Liver (tissue), 9 donors: ENCODE results near the gene PACSIN3. TPM values are rescaled to one million over a fixed set of nuclear protein-coding genes. Genes with fewer than 3 reads are reported as not detected.
A peak's percentile ranks its signal among the peaks of the same experiment; 100 is the strongest.

Experiments used
- DNase-seq: peaks from one replicate; pipeline ENCODE4 v3.0.0-alpha.2; 2017; ENCODE audit warnings: low spot score
- H3K27ac ChIP-seq, 2 donors: one replicate each; pipeline ENCODE4 v1.7.0; 2013; ENCODE audit warnings: inconsistent platforms in 2 of 2, low read length in 2 of 2, control low read depth in 1 of 2, low read depth in 1 of 2, mild to moderate bottlenecking in 1 of 2
- H3K27me3 ChIP-seq, 4 donors: one replicate each; pipeline versions ENCODE4 v1.6.1 to v1.7.0; 2013; ENCODE audit warnings: low read length in 3 of 4, inconsistent platforms in 1 of 4, mild to moderate bottlenecking in 1 of 4, moderate library complexity in 1 of 4; ENCODE audit not compliant: control insufficient read depth in 4 of 4, insufficient read depth in 4 of 4
- H3K36me3 ChIP-seq, 4 donors: one replicate each; pipeline versions ENCODE4 v1.6.1 to v1.7.0; 2013; ENCODE audit warnings: low read length in 3 of 4, mild to moderate bottlenecking in 3 of 4, low read depth in 1 of 4, moderate library complexity in 1 of 4; ENCODE audit not compliant: control insufficient read depth in 4 of 4, insufficient read depth in 3 of 4
- H3K4me1 ChIP-seq, 4 donors: one replicate each; pipeline versions ENCODE4 v1.6.1 to v1.7.0; 2013; ENCODE audit warnings: low read length in 3 of 4, mild to moderate bottlenecking in 3 of 4, moderate library complexity in 1 of 4; ENCODE audit not compliant: control insufficient read depth in 4 of 4, insufficient read depth in 4 of 4
- H3K4me3 ChIP-seq, 3 donors: one replicate each; pipeline versions ENCODE4 v1.6.1 to v1.7.0; 2013; ENCODE audit warnings: low read length in 3 of 3, control low read depth in 1 of 3, low read depth in 1 of 3, mild to moderate bottlenecking in 1 of 3
- H3K9ac ChIP-seq, 2 donors: one replicate each; pipeline ENCODE4 v1.7.0; 2013; ENCODE audit warnings: low read length in 2 of 2, mild to moderate bottlenecking in 2 of 2, moderate library complexity in 2 of 2, control low read depth in 1 of 2, low read depth in 1 of 2
- H3K9me3 ChIP-seq, 4 donors: one replicate each; pipeline versions ENCODE4 v1.6.1 to v1.7.0; 2013; ENCODE audit warnings: low read length in 3 of 4; ENCODE audit not compliant: control insufficient read depth in 4 of 4
- ATF3 ChIP-seq: IDR thresholded peaks from 2 replicates; pipeline ENCODE4 v1.6.1; 2016; ENCODE audit warnings: antibody characterized with exemption
- CTCF ChIP-seq: fragments of 150-350 bp; IDR thresholded peaks from 2 replicates; pipeline ENCODE4 v1.5.1; 2017; ENCODE audit warnings: improper control_type of control experiment, low read depth, low read length; ENCODE audit not compliant: missing input control
- EGR1 ChIP-seq, 2 donors: IDR thresholded peaks; 2 replicates each; pipeline ENCODE4 v1.6.1; 2016 to 2018; ENCODE audit warnings: antibody characterized with exemption in 2 of 2, low read depth in 2 of 2
- FOXA1 ChIP-seq: IDR thresholded peaks from 2 replicates; pipeline ENCODE4 v1.6.1; 2016; ENCODE audit warnings: antibody characterized with exemption
- FOXA2 ChIP-seq: IDR thresholded peaks from 2 replicates; pipeline ENCODE4 v1.6.1; 2016; ENCODE audit warnings: antibody characterized with exemption
- GABPA ChIP-seq, 2 donors: IDR thresholded peaks in 1 of 2; conservative IDR thresholded peaks in 1 of 2; 2 replicates each; pipeline ENCODE4 v1.6.1; 2016; ENCODE audit warnings: antibody characterized with exemption in 2 of 2, mild to moderate bottlenecking in 1 of 2, moderate library complexity in 1 of 2
- HNF4A ChIP-seq, 2 donors: conservative IDR thresholded peaks; 2 replicates each; pipeline ENCODE4 v1.6.1; 2016; ENCODE audit warnings: antibody characterized with exemption in 2 of 2, mild to moderate bottlenecking in 2 of 2
- HNF4G ChIP-seq: IDR thresholded peaks from 2 replicates; pipeline ENCODE4 v1.6.1; 2016; ENCODE audit warnings: antibody characterized with exemption
- JUND ChIP-seq, 2 donors: IDR thresholded peaks; 2 replicates each; pipeline ENCODE4 v1.6.1; 2016; ENCODE audit warnings: antibody characterized with exemption in 2 of 2
- MAX ChIP-seq: IDR thresholded peaks from 2 replicates; pipeline ENCODE4 v1.6.1; 2016; ENCODE audit warnings: antibody characterized with exemption
- NR2F2 ChIP-seq: IDR thresholded peaks from 2 replicates; pipeline ENCODE4 v1.6.1; 2016; ENCODE audit warnings: antibody characterized with exemption
- RAD21 ChIP-seq, 2 donors: IDR thresholded peaks; 2 replicates each; pipeline ENCODE4 v1.6.1; 2016; ENCODE audit warnings: antibody characterized with exemption in 2 of 2, mild to moderate bottlenecking in 2 of 2
- REST ChIP-seq: IDR thresholded peaks from 2 replicates; pipeline ENCODE4 v1.6.1; 2016; ENCODE audit warnings: antibody characterized with exemption, mild to moderate bottlenecking
- RXRA ChIP-seq, 2 donors: IDR thresholded peaks; 2 replicates each; pipeline ENCODE4 v1.6.1; 2017 to 2018; ENCODE audit warnings: antibody characterized with exemption in 2 of 2, mild to moderate bottlenecking in 1 of 2
- SP1 ChIP-seq: IDR thresholded peaks from 2 replicates; pipeline ENCODE4 v1.6.1; 2018; ENCODE audit warnings: antibody characterized with exemption, mild to moderate bottlenecking
- TAF1 ChIP-seq: conservative IDR thresholded peaks from 2 replicates; pipeline ENCODE4 v1.6.1; 2016; ENCODE audit warnings: antibody characterized with exemption, mild to moderate bottlenecking
- YY1 ChIP-seq: IDR thresholded peaks from 2 replicates; pipeline ENCODE4 v1.6.1; 2016; ENCODE audit warnings: antibody characterized with exemption, mild to moderate bottlenecking
- ZBTB33 ChIP-seq: IDR thresholded peaks from 2 replicates; pipeline ENCODE4 v1.6.1; 2016; ENCODE audit warnings: antibody characterized with exemption
- WGBS: extraction: QIAGEN DNeasy Blood & Tissue Kit; methylation state at CpG from one replicate; pipeline ENCODE4 v1.1.7; 2013; 5-methylcytosine and 5-hydroxymethylcytosine counted together
- polyA plus RNA-seq, 2 donors: library from polyadenylated mRNA; stranded (reverse) in 1 of 2; unstranded in 1 of 2; fragments of 200-250 nt in 1 of 2; fragments of >200 nt in 1 of 2; fragmentation: Nextera tagmentation in 1 of 2; extraction: Ambion mirVana in 1 of 2; gene quantifications; one replicate each; pipeline versions ENCODE4 v1.2.1 to v1.2.3, GENCODE V29; 2013 to 2015
- total RNA-seq, 2 donors: library from RNA; depleted of rRNA; stranded (reverse); fragments of >200 nt; gene quantifications; one replicate each; pipeline ENCODE4 v1.2.3, GENCODE V29; 2014
- donor health status: healthy.
- donor health status: healthy.
- donor health status: healthy.
- donor health status: healthy.
- donor health status: healthy.

PACSIN3 gene
- total and polyA plus RNA-seq, 4 donors: 12.1 to 23.3 (median 19.7) TPM

GRCh38 chr11:47152953-47153950 is 33.0 kb downstream of the PACSIN3 start:
- H3K9me3 ChIP-seq: no peaks in the 10 kb centered on the region
- H3K36me3 ChIP-seq: no peaks in the 10 kb centered on the region
- no peak overlapping the region for H3K27ac ChIP-seq
- H3K27me3 ChIP-seq: no peaks in the 10 kb centered on the region
- DNase-seq: peak; percentile 81
- H3K9ac ChIP-seq: no peak overlapping the region
- no peak overlapping the region for H3K4me3 ChIP-seq
- 46% methylated on average over 11 of the region's 11 CpGs for WGBS
- TF ChIP-seq EGR1 (IDR thresholded peaks at IDR 0.05; ENCODE audit: low read depth in 2 of 2) (no peak), TAF1 (no peak), ZBTB33 (no peak), REST (no peak), RXRA (IDR thresholded peaks at IDR 0.05) (peak in 1 of 2 donors; percentile 42), ATF3 (no peak), GABPA (IDR thresholded peaks at IDR 0.05 in 1 of 2, conservative IDR thresholded peaks at IDR 0.05 in 1 of 2) (no peak), SP1 (no peak), MAX (no peak), RAD21 (IDR thresholded peaks at IDR 0.05) (peak; percentile 99 to 100), FOXA2 (no peak), NR2F2 (peak; percentile 86), CTCF (peak; percentile 99), HNF4G (peak; percentile 14), JUND (IDR thresholded peaks at IDR 0.05) (no peak), HNF4A (conservative IDR thresholded peaks at IDR 0.05) (peak; percentile 53 to 75), YY1 (no peak), FOXA1 (no peak)
- H3K4me1 ChIP-seq: peaks cover 0 to 4% (median 0%) of the 10 kb centered on the region in 4 donors
